Left colon (tissue), 2 donors: Measurements from ENCODE around the gene MACC1. TPM values are rescaled to one million over a fixed set of nuclear protein-coding genes. Genes with fewer than 3 reads are reported as not detected.

Experiments
- ATAC-seq: fragments of 200-7000 bp; cut with Tn5 transposase; one replicate; pipeline ENCODE4 v1.9.1; 2020; ENCODE audit warnings: mild to moderate bottlenecking, moderate library complexity
- DNase-seq, 2 donors: peaks; one replicate each; pipeline ENCODE4 v3.0.0-alpha.2; 2020
- intact Hi-C, 2 donors: fragments of 100-400 bp; cut with DNase I in 1 of 2; cut with micrococcal nuclease in 1 of 2; formaldehyde crosslinking; loops; one replicate each; pipeline versions ENCODE4 v1.11.2 to v1.14.0; 2022; cut with DNase I, micrococcal nuclease
- long read RNA-seq: library from polyadenylated mRNA; unstranded; transcript quantifications from one replicate; pipeline ENCODE4 v2.0.0, GENCODE V29; 2021
- total RNA-seq, 2 donors: library from RNA; stranded (reverse); fragmentation: NEBNext Ultra II Directional; extraction: Animal tissue kit (Norgen Biotek cat#: 25700); gene quantifications; one replicate each; pipeline ENCODE4 v1.2.1, GENCODE V29; 2021
- donor health status: DM: no; HTN: no; CAD: no.
- donor health status: DM: yes; HTN: yes; CAD: no.

The MACC1 gene
- 1 to 10 TPM; 8.9 to 9.7 TPM for total RNA-seq
- long read RNA-seq, partial matches to known transcripts = 0 of 1 reads
- long read RNA-seq, other reads (novel, unspliced or antisense) = 1 of 1 reads

- intact Hi-C loops = no loop called here
- DNase-seq (peak; percentile 70 to 88), ATAC-seq (peak; percentile 71)
These were observed at the start of gene MACC1 for GRCh38 chr7:20217193-20217948. Gene MACC1, minus strand, starts transcription at chr7:20217384. Its CDS starts 55,522 bp downstream, at chr7:20161862.

GRCh38 chr7:20264623-20265022, 47.4 kb upstream of the MACC1 start:
- DNase-seq (no peak), ATAC-seq (no peak)
- intact Hi-C loops = no loop called here

- ATAC-seq = no peak
- intact Hi-C loops = no loop called here
These were observed 43.0 kb upstream of the MACC1 start for GRCh38 chr7:20260223-20260622.

GRCh38 chr7:20257212-20257611, 40.0 kb upstream of the MACC1 start:
- no peak for DNase-seq
- intact Hi-C loops = no loop called here
- ATAC-seq = no peak

More at GRCh38 chr7:20260223-20260622, 43.0 kb upstream of the MACC1 start:
- no peak for DNase-seq

GRCh38 chr7:20249920-20250319, 32.7 kb upstream of the MACC1 start:
- DNase-seq (no peak), ATAC-seq (no peak)
- intact Hi-C loops = no loop called here

- intact Hi-C loops = no loop called here
- ATAC-seq (no peak), DNase-seq (no peak)
These were observed 32.2 kb upstream of the MACC1 start for GRCh38 chr7:20249376-20249775.

GRCh38 chr7:20246236-20246635, 29.1 kb upstream of the MACC1 start:
- ATAC-seq = no peak
- no peak for DNase-seq
- intact Hi-C loops = no loop called here

GRCh38 chr7:20244334-20245120, 27.3 kb upstream of the MACC1 start:
- DNase-seq = no peak
- intact Hi-C loops = no loop called here
- ATAC-seq = no peak

- ATAC-seq = no peak
- no peak for DNase-seq
- intact Hi-C loops = no loop called here
These were observed 24.7 kb upstream of the MACC1 start for GRCh38 chr7:20241911-20242261.

- no peak for DNase-seq
- ATAC-seq = peak; percentile 80
These were observed 24.2 kb upstream of the MACC1 start for GRCh38 chr7:20241194-20241910.

GRCh38 chr7:20240080-20240926, 23.1 kb upstream of the MACC1 start:
- ATAC-seq (peak; percentile 79), DNase-seq (no peak)
- intact Hi-C loops = no loop called here

More at GRCh38 chr7:20241194-20241910, 24.2 kb upstream of the MACC1 start:
- intact Hi-C loops = no loop called here

- intact Hi-C loops = no loop called here
- DNase-seq (peak in 1 of 2 donors; percentile 24), ATAC-seq (peak; percentile 48)
These were observed 21.7 kb upstream of the MACC1 start for GRCh38 chr7:20238754-20239324.

GRCh38 chr7:20238194-20238753, 21.1 kb upstream of the MACC1 start:
- intact Hi-C loops = no loop called here
- no peak for ATAC-seq

GRCh38 chr7:20237464-20238193, 20.4 kb upstream of the MACC1 start:
- DNase-seq (no peak), ATAC-seq (no peak)
- intact Hi-C loops = no loop called here

More at GRCh38 chr7:20238194-20238753, 21.1 kb upstream of the MACC1 start:
- DNase-seq = no peak

GRCh38 chr7:20236790-20237189, 19.6 kb upstream of the MACC1 start:
- intact Hi-C loops = no loop called here
- no peak for DNase-seq
- no peak for ATAC-seq

- intact Hi-C loops = no loop called here
- no peak for DNase-seq
- no peak for ATAC-seq
These were observed 18.9 kb upstream of the MACC1 start for GRCh38 chr7:20236043-20236442.

GRCh38 chr7:20235288-20235687, 18.1 kb upstream of the MACC1 start:
- no peak for ATAC-seq
- intact Hi-C loops = no loop called here
- DNase-seq = no peak
